Uterus (tissue), 2 donors: ENCODE data around the gene DCUN1D2.

Source experiments
- POLR2A ChIP-seq, 2 donors: fragments of 450-650 bp; IDR thresholded peaks; one replicate each; pipeline ENCODE4 v1.6.1; 2016; ENCODE audit warnings: antibody characterized with exemption in 2 of 2, mild to moderate bottlenecking in 1 of 2, moderate library complexity in 1 of 2
- TF ChIP-seq, protein P1 (sequence below), 4 experiments: fragments of 200-600 bp in 2 of 4; fragments of 450-650 bp in 2 of 4; sonication (generic) in 2 of 4; IDR thresholded peaks; one replicate each; pipeline ENCODE4 v1.5.1; 2016 to 2019; ENCODE audit warnings: antibody characterized with exemption in 4 of 4, mild to moderate bottlenecking in 2 of 4, moderate library complexity in 1 of 4

DNA sequence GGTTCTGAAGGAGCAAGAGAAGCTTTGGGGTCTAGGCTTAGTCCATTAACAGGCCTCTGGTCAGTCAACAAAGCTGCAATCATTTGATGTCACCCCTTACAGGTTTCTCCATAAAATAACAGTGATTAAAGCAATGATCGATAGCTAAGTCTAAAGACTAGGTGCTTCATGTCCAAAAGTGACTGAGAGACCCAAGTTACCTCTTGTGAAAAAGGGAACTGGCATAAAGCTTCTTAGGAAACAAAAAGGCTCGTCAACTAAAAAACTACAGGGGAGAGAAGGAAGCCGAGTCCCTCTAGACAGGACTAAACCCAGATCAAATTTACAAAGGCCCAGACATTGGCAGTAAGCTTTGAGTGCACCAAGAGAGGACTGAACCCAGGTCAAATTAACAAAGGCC, 2.2 kb downstream of the DCUN1D2 start:
- TF ChIP-seq, protein P1, sequence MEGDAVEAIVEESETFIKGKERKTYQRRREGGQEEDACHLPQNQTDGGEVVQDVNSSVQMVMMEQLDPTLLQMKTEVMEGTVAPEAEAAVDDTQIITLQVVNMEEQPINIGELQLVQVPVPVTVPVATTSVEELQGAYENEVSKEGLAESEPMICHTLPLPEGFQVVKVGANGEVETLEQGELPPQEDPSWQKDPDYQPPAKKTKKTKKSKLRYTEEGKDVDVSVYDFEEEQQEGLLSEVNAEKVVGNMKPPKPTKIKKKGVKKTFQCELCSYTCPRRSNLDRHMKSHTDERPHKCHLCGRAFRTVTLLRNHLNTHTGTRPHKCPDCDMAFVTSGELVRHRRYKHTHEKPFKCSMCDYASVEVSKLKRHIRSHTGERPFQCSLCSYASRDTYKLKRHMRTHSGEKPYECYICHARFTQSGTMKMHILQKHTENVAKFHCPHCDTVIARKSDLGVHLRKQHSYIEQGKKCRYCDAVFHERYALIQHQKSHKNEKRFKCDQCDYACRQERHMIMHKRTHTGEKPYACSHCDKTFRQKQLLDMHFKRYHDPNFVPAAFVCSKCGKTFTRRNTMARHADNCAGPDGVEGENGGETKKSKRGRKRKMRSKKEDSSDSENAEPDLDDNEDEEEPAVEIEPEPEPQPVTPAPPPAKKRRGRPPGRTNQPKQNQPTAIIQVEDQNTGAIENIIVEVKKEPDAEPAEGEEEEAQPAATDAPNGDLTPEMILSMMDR (IDR thresholded peaks at IDR 0.05): no peak
- no peak for TF ChIP-seq POLR2A (IDR thresholded peaks at IDR 0.05)
